Fibroblast of the aortic adventitia (primary cell): Measurements from ENCODE around the gene CHD9. TPM values are rescaled to one million over a fixed set of nuclear protein-coding genes. Genes with fewer than 3 reads are reported as not detected.

Experiments used
- DNase-seq: peaks from one replicate; pipeline ENCODE4 v3.0.0-alpha.2; 2010; ENCODE audit warnings: low read depth
- H3K4me3 ChIP-seq: 2 replicates; pipeline ENCODE4 v1.5.1; 2011; ENCODE audit warnings: low read depth, mild to moderate bottlenecking, control low read depth, low read length, moderate library complexity
- CTCF ChIP-seq: IDR thresholded peaks from 2 replicates; pipeline ENCODE4 v1.5.1; 2011; ENCODE audit warnings: mild to moderate bottlenecking, low read length, control low read depth, inconsistent platforms; ENCODE audit not compliant: insufficient read depth
- total RNA-seq: library from RNA; depleted of rRNA; stranded (reverse); fragments of >200 nt; gene quantifications from 2 replicates; pipeline ENCODE4 v1.2.3, GENCODE V29; 2012; ENCODE audit warnings: low replicate concordance

The CHD9 gene
- total RNA-seq, 1 donor: 90.6 TPM

GRCh38 chr16:53337294-53337693 is 282.5 kb downstream of the CHD9 start:
- no peak for DNase-seq
- no peak for TF ChIP-seq CTCF
- H3K4me3 ChIP-seq: no peak overlapping the region

GRCh38 chr16:53341792-53342191 is 287.0 kb downstream of the CHD9 start:
- TF ChIP-seq CTCF: no peak
- no peak overlapping the region for H3K4me3 ChIP-seq
- no peak for DNase-seq

GRCh38 chr16:53355064-53355463 is 300.3 kb downstream of the CHD9 start:
- no peak for DNase-seq
- no peak overlapping the region for H3K4me3 ChIP-seq
- TF ChIP-seq CTCF: no peak

DNA sequence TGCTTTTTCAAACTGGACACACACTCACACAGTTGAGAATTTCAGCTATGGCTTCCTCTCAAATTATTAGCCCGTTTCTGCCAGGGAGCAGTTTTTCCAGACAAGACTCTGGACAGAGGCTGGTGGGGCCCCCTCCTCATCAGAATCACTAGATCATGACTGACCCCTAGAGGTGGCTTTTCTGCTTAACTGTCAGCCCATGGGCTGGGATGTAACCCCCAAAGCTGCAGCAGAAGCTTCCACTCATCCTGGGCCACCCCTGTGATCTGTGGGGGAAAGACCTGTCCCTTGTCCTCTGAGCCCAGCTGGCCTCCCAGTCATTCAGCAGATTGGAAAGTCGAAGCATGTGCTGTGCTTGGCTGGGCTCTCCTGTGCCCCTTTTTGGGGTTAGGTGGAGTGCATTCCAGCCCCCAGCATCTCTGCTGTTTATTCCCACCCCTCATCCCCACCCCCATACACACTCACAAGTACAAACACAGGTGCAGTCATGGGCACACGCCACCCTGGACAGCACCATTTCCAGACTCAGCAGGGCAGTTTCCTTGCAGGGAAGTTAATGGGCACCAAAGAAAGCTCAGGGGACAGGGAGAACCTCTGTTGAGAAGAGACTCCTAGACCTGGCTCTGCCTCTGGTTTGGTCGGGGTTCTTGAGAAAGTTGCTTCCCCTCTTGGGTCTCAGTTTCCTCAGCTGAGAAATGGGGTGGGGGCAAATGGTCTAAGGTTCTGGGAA is 301.9 kb downstream of the CHD9 start:
- DNase-seq: no peak
- no peak for TF ChIP-seq CTCF
- H3K4me3 ChIP-seq: no peak overlapping the region

- TF ChIP-seq CTCF: no peak
- no peak overlapping the region for H3K4me3 ChIP-seq
- DNase-seq: no peak
Observed at GRCh38 chr16:53357208-53357586, 302.4 kb downstream of the CHD9 start.

DNA sequence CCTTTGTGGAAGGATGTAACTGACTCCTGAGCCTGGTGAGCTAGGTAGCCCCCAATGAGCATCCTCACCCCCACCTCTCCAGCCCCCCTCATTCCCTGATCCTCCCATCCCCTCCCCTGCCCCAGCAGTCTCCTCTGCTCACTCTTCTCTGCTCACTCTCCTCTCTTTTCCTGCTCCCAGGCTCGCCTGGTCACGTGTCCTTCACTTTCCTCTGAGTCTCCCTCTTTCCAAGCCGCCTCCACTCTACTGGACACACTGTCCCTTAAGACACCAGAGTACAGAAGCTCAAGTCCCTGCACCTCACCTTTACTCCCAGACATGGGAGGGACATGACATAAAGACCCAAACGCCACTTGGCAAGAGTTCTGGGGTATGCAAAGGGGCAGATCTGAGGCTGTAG is 303.2 kb downstream of the CHD9 start:
- no peak for DNase-seq
- TF ChIP-seq CTCF: no peak
- H3K4me3 ChIP-seq: no peak overlapping the region

- no peak overlapping the region for H3K4me3 ChIP-seq
- TF ChIP-seq CTCF: no peak
- no peak for DNase-seq
Observed at GRCh38 chr16:53358884-53359283, 304.1 kb downstream of the CHD9 start.
